Endothelial cell of umbilical vein (primary cell): ENCODE results near the gene CLCN6. TPM values are rescaled to one million over a fixed set of nuclear protein-coding genes. Genes with fewer than 3 reads are reported as not detected.

Experiments used
- BruUV-seq: library from RNA; stranded (reverse); fragments of 400-500 nt; replicated peaks from 2 replicates; lab custom pipeline; 2021; lab: Mats Ljungman, UMichigan
- CTCF ChIA-PET: fragments of 300-600, 350-600 bp; sonication (Branson Sonifier 250); formaldehyde crosslinking; loops from one replicate; lab custom pipeline; 2021; ENCODE audit warnings: antibody characterized with exemption, inconsistent platforms; lab: Charles Lee
- POLR2A ChIA-PET: fragments of 300-600, 350-600 bp; sonication (Branson Sonifier 250); formaldehyde crosslinking; loops from one replicate; lab custom pipeline; 2021; ENCODE audit warnings: antibody characterized with exemption, inconsistent platforms; lab: Charles Lee
- DNase-seq: peaks from one replicate; pipeline ENCODE4 v3.0.0-alpha.2; 2011; ENCODE audit warnings: low read depth, low spot score
- FAIRE-seq: peaks from 2 replicates; lab custom pipeline; 2011; peaks lifted over from hg19 to GRCh38; lab: Jason Lieb, UNC
- H2AFZ ChIP-seq: 2 replicates; pipeline ENCODE4 v1.6.0; 2012; ENCODE audit warnings: low read depth, low read length, control low read depth, inconsistent platforms
- H3K27ac ChIP-seq: 2 replicates; pipeline ENCODE4 v1.5.1; 2011; ENCODE audit warnings: low read depth, mild to moderate bottlenecking, control low read depth, low read length, moderate library complexity; ENCODE audit not compliant: insufficient read depth
- H3K27me3 ChIP-seq, 2 experiments: 2 replicates each; pipeline versions ENCODE4 v1.6.0 to v1.6.1; 2011; ENCODE audit warnings: low read length in 2 of 2, mixed read lengths in 1 of 2; ENCODE audit not compliant: control insufficient read depth in 2 of 2, insufficient read depth in 2 of 2
- H3K36me3 ChIP-seq, 2 experiments: 2 replicates in 1 of 2; 3 replicates in 1 of 2; pipeline ENCODE4 v1.5.1; 2011; ENCODE audit warnings: low read length in 2 of 2, mild to moderate bottlenecking in 1 of 2, moderate library complexity in 1 of 2; ENCODE audit not compliant: control insufficient read depth in 2 of 2, insufficient read depth in 2 of 2; ENCODE audit errors: extremely low read depth in 1 of 2
- H3K4me1 ChIP-seq: 3 replicates; pipeline ENCODE4 v1.5.1; 2011; ENCODE audit warnings: mild to moderate bottlenecking, low read length; ENCODE audit not compliant: control insufficient read depth, insufficient read depth; ENCODE audit errors: extremely low read depth
- H3K4me2 ChIP-seq: 2 replicates; pipeline ENCODE4 v1.6.1; 2011; ENCODE audit warnings: low read length, control low read depth, mixed read lengths; ENCODE audit not compliant: insufficient read depth
- H3K4me3 ChIP-seq, 3 experiments: fragments of 200-600 bp in 1 of 3; sonication (generic), shearing (Covaris generic) in 1 of 3; replicated peaks in 1 of 3; 2 replicates each; pipeline ENCODE4 v1.5.1; 2011 to 2016; ENCODE audit warnings: control low read depth in 3 of 3, low read length in 3 of 3, mild to moderate bottlenecking in 2 of 3, inconsistent platforms in 1 of 3, low read depth in 1 of 3, moderate library complexity in 1 of 3; ENCODE audit not compliant: insufficient read depth in 1 of 3
- H3K79me2 ChIP-seq: 2 replicates; pipeline ENCODE4 v1.6.0; 2012; ENCODE audit warnings: low read length, inconsistent platforms; ENCODE audit not compliant: control insufficient read depth, insufficient read depth
- H3K9ac ChIP-seq: replicated peaks from 2 replicates; pipeline ENCODE3; 2011; ENCODE audit warnings: low read length, control low read depth; ENCODE audit not compliant: insufficient read depth; ENCODE audit errors: extremely low read depth
- H3K9me1 ChIP-seq: replicated peaks from 3 replicates; pipeline ENCODE4 v1.6.0; 2011; ENCODE audit warnings: mild to moderate bottlenecking, low read length; ENCODE audit not compliant: control insufficient read depth, insufficient read depth; ENCODE audit errors: extremely low read depth
- H3K9me3 ChIP-seq: replicated peaks from 2 replicates; pipeline ENCODE4 v1.5.1; 2012; ENCODE audit warnings: low read length, inconsistent platforms; ENCODE audit not compliant: control insufficient read depth, insufficient read depth
- H4K20me1 ChIP-seq: replicated peaks from 2 replicates; pipeline ENCODE3; 2011; ENCODE audit warnings: mild to moderate bottlenecking, low read length; ENCODE audit not compliant: control insufficient read depth, insufficient read depth; ENCODE audit errors: extremely low read depth
- CTCF ChIP-seq, 2 donors: IDR thresholded peaks; 1 replicate in 1 of 2; 2 replicates in 1 of 2; pipeline ENCODE4 v1.5.1; 2011; ENCODE audit warnings: low read length in 2 of 2, mild to moderate bottlenecking in 2 of 2, moderate library complexity in 2 of 2, control low read depth in 1 of 2, inconsistent platforms in 1 of 2, low read depth in 1 of 2; ENCODE audit not compliant: insufficient read depth in 1 of 2; ENCODE audit errors: extremely low read depth in 1 of 2
- EZH2 ChIP-seq: IDR thresholded peaks from 2 replicates; pipeline ENCODE4 v1.6.1; 2012; ENCODE audit warnings: borderline replicate concordance, low read depth, mild to moderate bottlenecking, moderate library complexity, low read length, inconsistent platforms; ENCODE audit not compliant: severe bottlenecking
- FOS ChIP-seq: IDR thresholded peaks from 2 replicates; pipeline ENCODE4 v1.6.1; 2011; ENCODE audit warnings: mild to moderate bottlenecking, low read length, moderate library complexity, borderline replicate concordance; ENCODE audit not compliant: insufficient read depth
- GATA2 ChIP-seq: IDR thresholded peaks from 2 replicates; pipeline ENCODE4 v1.7.0; 2011; ENCODE audit warnings: low read depth, mild to moderate bottlenecking, moderate library complexity, mixed read lengths, low read length; ENCODE audit not compliant: insufficient read length, insufficient read depth
- JUN ChIP-seq: IDR thresholded peaks from 2 replicates; pipeline ENCODE4 v1.6.1; 2011; ENCODE audit warnings: borderline replicate concordance, low read depth; ENCODE audit not compliant: insufficient read length, insufficient read depth
- MAX ChIP-seq: IDR thresholded peaks from 2 replicates; pipeline ENCODE4 v1.6.1; 2011; ENCODE audit not compliant: insufficient read depth, insufficient read length
- MYC ChIP-seq: IDR thresholded peaks from one replicate; pipeline ENCODE4 v1.6.1; 2011; ENCODE audit warnings: mild to moderate bottlenecking, low read depth, low read length
- POLR2A ChIP-seq: IDR thresholded peaks from 2 replicates; pipeline ENCODE4 v1.6.1; 2012; ENCODE audit warnings: low read depth, mild to moderate bottlenecking, control low read depth, low read length
- POLR2AphosphoS5 ChIP-seq: IDR thresholded peaks from 2 replicates; pipeline ENCODE4 v1.6.1; 2012; ENCODE audit warnings: low read depth, mild to moderate bottlenecking, control low read depth, low read length, moderate library complexity; ENCODE audit not compliant: insufficient read depth
- dilution Hi-C: fragments of 300-500 bp; cut with MboI; formaldehyde crosslinking; loops from one replicate; pipeline ENCODE4 v1.15.0; 2019; ENCODE audit warnings: low sequenced_read_pairs; ENCODE audit not compliant: extremely low pct_ligation_motif_present
- intact Hi-C: fragments of 100-400 bp; cut with micrococcal nuclease; formaldehyde crosslinking; loops from one replicate; pipeline ENCODE4 v1.10.0; 2022
- polyA plus RNA-seq, 4 experiments: library from polyadenylated mRNA; depleted of rRNA in 3 of 4; stranded (reverse) in 3 of 4; unstranded in 1 of 4; fragments of >200 nt; gene quantifications; 2 replicates each; pipeline versions ENCODE4 v1.2.1 to v1.2.3, GENCODE V29; 2011 to 2012; ENCODE audit warnings: missing spikeins in 1 of 4
- total RNA-seq: library from RNA; stranded (reverse); gene quantifications from 2 replicates; pipeline ENCODE4 v1.2.3, GENCODE V29; 2021

Gene CLCN6
- total and polyA plus RNA-seq, 2 donors (not counting 3 experiments of a cell fraction or from before 2014, with no cell fraction given), result 20.4 to 41.2 TPM

- Histone ChIP-seq H3K27ac (no peak overlapping the region), H4K20me1 (no peaks in the 10 kb centered on the region), H3K36me3 (no peaks in the 10 kb centered on the region), H2AFZ (no peak overlapping the region), H3K79me2 (no peaks in the 10 kb centered on the region), H3K4me3 (no peak overlapping the region), H3K4me2 (no peak overlapping the region), H3K27me3 (no peaks in the 10 kb centered on the region), H3K9me1 (no peaks in the 10 kb centered on the region), H3K9ac (no peak overlapping the region), H3K9me3 (no peaks in the 10 kb centered on the region), H3K4me1 (no peaks in the 10 kb centered on the region)
- FAIRE-seq (no peak), DNase-seq (no peak)
- intact Hi-C loops (no loop called here), dilution Hi-C loops (no loop called here)
- TF ChIP-seq GATA2 (no peak), MAX (no peak), FOS (no peak), EZH2 (no peak), CTCF (IDR thresholded peaks at IDR 0.05; ENCODE audit: extremely low read depth in 1 of 2, insufficient read depth in 1 of 2, low read depth in 1 of 2, low read length in 2 of 2) (no peak), POLR2AphosphoS5 (no peak), JUN (no peak), POLR2A (no peak), MYC (no peak)
- POLR2A ChIA-PET, result no interaction called here
- no TSS peak for BruUV-seq
- CTCF ChIA-PET, result no interaction called here
Measured at GRCh38 chr1:11885916-11886315, 79.9 kb downstream of the CLCN6 start.
